HEK293 (cell line): Measurements from ENCODE around the gene POU2F2.

Source experiments
- CTCF ChIA-PET: fragments of 350-600 bp; formaldehyde crosslinking; extraction: SDS; loops from one replicate; lab custom pipeline; 2021; ENCODE audit warnings: antibody characterized with exemption; lab: Yijun Ruan, JAX
- POLR2A ChIA-PET: fragments of 300-600 bp; formaldehyde crosslinking; extraction: SDS; loops from one replicate; lab custom pipeline; 2020; ENCODE audit warnings: antibody characterized with exemption, inconsistent platforms; lab: Yijun Ruan, JAX
- H3K27ac ChIP-seq: fragments of 200-500 bp; sonication (Bioruptor generic); 2 replicates; pipeline ENCODE4 v1.5.1; 2014; ENCODE audit warnings: low read depth, low read length, control low read depth, inconsistent platforms; ENCODE audit errors: extremely low read depth
- H3K36me3 ChIP-seq, 2 experiments: fragments of 200-500 bp in 1 of 2; sonication (Bioruptor generic) in 1 of 2; 1 replicate in 1 of 2; 2 replicates in 1 of 2; pipeline ENCODE4 v1.5.1; 2014 to 2017; ENCODE audit warnings: inconsistent platforms in 2 of 2, low read length in 2 of 2; ENCODE audit not compliant: control insufficient read depth in 2 of 2, insufficient read depth in 1 of 2
- H3K4me1 ChIP-seq: fragments of 200-500 bp; sonication (Bioruptor generic); 2 replicates; pipeline ENCODE4 v1.5.1; 2014; ENCODE audit warnings: mild to moderate bottlenecking, low read length, inconsistent platforms; ENCODE audit not compliant: control insufficient read depth, insufficient read depth
- H3K4me3 ChIP-seq: 2 replicates; pipeline ENCODE4 v1.5.1; 2011; ENCODE audit warnings: low read depth, mild to moderate bottlenecking, control low read depth, low read length, moderate library complexity
- H3K9me3 ChIP-seq: fragments of 200-500 bp; sonication (Bioruptor generic); 2 replicates; pipeline ENCODE4 v1.5.1; 2014; ENCODE audit warnings: low read depth, low read length, inconsistent platforms; ENCODE audit not compliant: control insufficient read depth, insufficient read depth
- HOXC10 ChIP-seq: sonication (generic); formaldehyde crosslinking; IDR thresholded peaks from 2 replicates; pipeline ENCODE4 v1.8.1; 2023; ENCODE audit warnings: mild to moderate bottlenecking, missing genetic modification reagents
- RBAK ChIP-seq: fragments of 450-650 bp; formaldehyde crosslinking; IDR thresholded peaks from 2 replicates; pipeline ENCODE4 v1.5.1; 2016; ENCODE audit warnings: missing biosample characterization, missing genetic modification characterization
- SALL2 ChIP-seq: fragments of 450-650 bp; formaldehyde crosslinking; IDR thresholded peaks from 2 replicates; pipeline ENCODE4 v1.5.0; 2017; ENCODE audit warnings: missing biosample characterization, mild to moderate bottlenecking, missing genetic modification characterization, borderline replicate concordance
- SCRT1 ChIP-seq: fragments of 450-650 bp; formaldehyde crosslinking; IDR thresholded peaks from 2 replicates; pipeline ENCODE4 v1.5.1; 2016; ENCODE audit warnings: missing biosample characterization, missing genetic modification characterization, borderline replicate concordance
- ZBTB11 ChIP-seq: fragments of 450-650 bp; formaldehyde crosslinking; conservative IDR thresholded peaks from 2 replicates; pipeline ENCODE4 v1.5.1; 2016; ENCODE audit warnings: low read depth, missing biosample characterization, missing genetic modification characterization
- ZBTB26 ChIP-seq: fragments of 450-650 bp; formaldehyde crosslinking; optimal IDR thresholded peaks from 2 replicates; pipeline ENCODE3; 2016; ENCODE audit warnings: missing biosample characterization, mild to moderate bottlenecking, missing genetic modification characterization
- ZBTB48 ChIP-seq: fragments of 450-650 bp; formaldehyde crosslinking; IDR thresholded peaks from 2 replicates; pipeline ENCODE4 v1.5.1; 2016; ENCODE audit warnings: missing biosample characterization, missing genetic modification characterization
- ZFP3 ChIP-seq: fragments of 450-650 bp; formaldehyde crosslinking; IDR thresholded peaks from 2 replicates; pipeline ENCODE4 v1.5.1; 2016; ENCODE audit warnings: low read depth, missing biosample characterization, missing genetic modification characterization
- ZNF121 ChIP-seq: fragments of 450-650 bp; formaldehyde crosslinking; IDR thresholded peaks from 2 replicates; pipeline ENCODE4 v1.5.1; 2016; ENCODE audit warnings: missing biosample characterization, missing genetic modification characterization
- ZNF19 ChIP-seq: fragments of 450-650 bp; formaldehyde crosslinking; IDR thresholded peaks from 2 replicates; pipeline ENCODE4; 2016; ENCODE audit warnings: missing biosample characterization, missing genetic modification characterization, low read depth
- ZNF223 ChIP-seq: fragments of 450-650 bp; formaldehyde crosslinking; IDR thresholded peaks from 2 replicates; pipeline ENCODE4 v1.5.1; 2016; ENCODE audit warnings: missing biosample characterization, missing genetic modification characterization
- ZNF280D ChIP-seq: fragments of 450-650 bp; formaldehyde crosslinking; IDR thresholded peaks from 2 replicates; pipeline ENCODE4 v1.5.1; 2016; ENCODE audit warnings: missing biosample characterization, missing genetic modification characterization
- ZNF292 ChIP-seq: fragments of 450-650 bp; formaldehyde crosslinking; IDR thresholded peaks from 2 replicates; pipeline ENCODE4 v1.5.1; 2016; ENCODE audit warnings: low read depth, missing biosample characterization, missing genetic modification characterization, borderline replicate concordance
- ZNF311 ChIP-seq: fragments of 450-650 bp; formaldehyde crosslinking; IDR thresholded peaks from 2 replicates; pipeline ENCODE4 v1.5.1; 2017; ENCODE audit warnings: missing biosample characterization, missing genetic modification characterization, borderline replicate concordance
- ZNF324 ChIP-seq: fragments of 450-650 bp; formaldehyde crosslinking; IDR thresholded peaks from 2 replicates; pipeline ENCODE4 v1.5.1; 2016; ENCODE audit warnings: missing biosample characterization, missing genetic modification characterization
- ZNF350 ChIP-seq: fragments of 450-650 bp; formaldehyde crosslinking; IDR thresholded peaks from 2 replicates; pipeline ENCODE4 v1.5.0; 2017; ENCODE audit warnings: missing biosample characterization, mild to moderate bottlenecking, missing genetic modification characterization
- ZNF37A ChIP-seq: fragments of 450-650 bp; IDR thresholded peaks from 2 replicates; pipeline ENCODE4 v1.5.1; 2018; ENCODE audit warnings: missing biosample characterization, missing genetic modification characterization
- ZNF398 ChIP-seq: fragments of 450-650 bp; formaldehyde crosslinking; IDR thresholded peaks from 2 replicates; pipeline ENCODE4 v1.5.1; 2017; ENCODE audit warnings: missing biosample characterization, missing genetic modification characterization
- ZNF501 ChIP-seq: fragments of 450-650 bp; formaldehyde crosslinking; IDR thresholded peaks from 2 replicates; pipeline ENCODE4 v1.5.1; 2016; ENCODE audit warnings: missing biosample characterization, missing genetic modification characterization
- ZNF560 ChIP-seq: fragments of 450-650 bp; formaldehyde crosslinking; IDR thresholded peaks from 2 replicates; pipeline ENCODE4 v1.5.1; 2017; ENCODE audit warnings: missing biosample characterization, missing genetic modification characterization, borderline replicate concordance
- ZNF610 ChIP-seq: fragments of 450-650 bp; formaldehyde crosslinking; IDR thresholded peaks from 2 replicates; pipeline ENCODE4 v1.5.1; 2016; ENCODE audit warnings: missing biosample characterization, missing genetic modification characterization, borderline replicate concordance
- ZNF660 ChIP-seq: fragments of 450-650 bp; IDR thresholded peaks from 2 replicates; pipeline ENCODE4 v1.5.1; 2018; ENCODE audit warnings: missing biosample characterization, mild to moderate bottlenecking, missing genetic modification characterization
- ZNF664 ChIP-seq: fragments of 450-650 bp; formaldehyde crosslinking; IDR thresholded peaks from 2 replicates; pipeline ENCODE4 v1.5.1; 2016; ENCODE audit warnings: missing biosample characterization, missing genetic modification characterization
- ZNF704 ChIP-seq: fragments of 450-650 bp; formaldehyde crosslinking; IDR thresholded peaks from 2 replicates; pipeline ENCODE4 v1.5.1; 2016; ENCODE audit warnings: missing biosample characterization, missing genetic modification characterization

Gene POU2F2

GRCh38 chr19:42156571-42156970 lies 24.3 kb upstream of the POU2F2 start:
- Histone ChIP-seq H3K27ac (no peak overlapping the region), H3K4me1 (no peaks in the 10 kb centered on the region), H3K36me3 (no peaks in the 10 kb centered on the region), H3K9me3 (no peaks in the 10 kb centered on the region), H3K4me3 (no peak overlapping the region)
- ChIA-PET CTCF (no interaction called here), POLR2A (no interaction called here)
- no peak for TF ChIP-seq ZNF292 (tag by site-specific recombination)
- TF ChIP-seq ZNF398 (tag by site-specific recombination): no peak
- no peak for TF ChIP-seq ZNF223
- no peak for TF ChIP-seq ZNF19 (tag by site-specific recombination)
- no peak for TF ChIP-seq ZNF121 (tag by site-specific recombination)
- no peak for TF ChIP-seq ZNF704
- TF ChIP-seq ZNF664 (tag by site-specific recombination): no peak
- no peak for TF ChIP-seq ZNF350 (tag by site-specific recombination)
- TF ChIP-seq ZNF610: no peak
- no peak for TF ChIP-seq ZNF660
- no peak for TF ChIP-seq ZNF324 (tag by site-specific recombination)
- TF ChIP-seq ZFP3 (tag by site-specific recombination): no peak
- TF ChIP-seq ZBTB11 (tag by site-specific recombination): no peak
- TF ChIP-seq HOXC10 (CRISPR knock-in tag): no peak
- TF ChIP-seq ZBTB48 (tag by site-specific recombination): no peak
- TF ChIP-seq ZNF311 (tag by site-specific recombination): no peak
- no peak for TF ChIP-seq ZBTB26 (tag by site-specific recombination)
- no peak for TF ChIP-seq RBAK
- TF ChIP-seq ZNF560 (tag by site-specific recombination): no peak

GRCh38 chr19:42155796-42156195 lies 23.6 kb upstream of the POU2F2 start:
- Histone ChIP-seq H3K9me3 (no peaks in the 10 kb centered on the region), H3K4me1 (no peaks in the 10 kb centered on the region), H3K4me3 (no peak overlapping the region), H3K27ac (no peak overlapping the region), H3K36me3 (no peaks in the 10 kb centered on the region)
- ChIA-PET POLR2A (no interaction called here), CTCF (interaction anchor here (1.2 kb wide), 1 partner anchor 47 kb away, joined by 6 read pairs; no protein-coding TSS in a partner anchor)
- TF ChIP-seq ZNF280D (tag by site-specific recombination) (no peak), SCRT1 (tag by site-specific recombination) (no peak), ZNF37A (tag by site-specific recombination) (no peak), SALL2 (tag by site-specific recombination) (no peak), ZNF501 (no peak)
